Measurements from ENCODE around the gene CACNB4. TPM values are rescaled to one million over a fixed set of nuclear protein-coding genes. Genes with fewer than 3 reads are reported as not detected.

Gene CACNB4
- total and polyA plus RNA-seq, 9 of the 15 experiments (the other 6 are each of a cell fraction or from before 2014, with no cell fraction given): 0.01 to 0.20 (median 0.04) TPM; not detected in 1

DNA sequence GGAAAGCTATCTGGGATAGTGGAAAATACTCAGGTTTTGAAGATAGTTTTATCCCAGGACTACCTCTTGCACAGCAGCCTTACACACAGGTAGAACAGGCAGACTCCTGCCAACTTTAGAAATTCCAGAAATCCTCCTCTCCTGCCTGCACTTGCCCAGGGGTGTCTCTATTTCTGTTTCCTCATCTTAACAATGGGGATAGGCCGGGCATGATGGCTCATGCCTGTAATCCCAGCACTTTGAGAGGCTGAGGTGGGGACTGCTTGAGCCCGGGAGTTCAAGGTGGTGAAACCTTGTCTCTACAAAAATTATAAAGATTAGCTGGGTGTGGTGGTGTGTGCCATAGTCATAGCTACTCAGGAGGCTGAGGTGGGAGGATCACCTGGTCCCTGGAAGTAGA, 153.7 kb downstream of the CACNB4 start (continued):
- TF ChIP-seq CEBPG (CRISPR knock-in tag; IDR thresholded peaks at IDR 0.05): no peak
- TF ChIP-seq CEBPG (tag; conservative IDR thresholded peaks at IDR 0.05 in 1 of 2, IDR thresholded peaks at IDR 0.05 in 1 of 2): no peak
- TF ChIP-seq, protein P1, sequence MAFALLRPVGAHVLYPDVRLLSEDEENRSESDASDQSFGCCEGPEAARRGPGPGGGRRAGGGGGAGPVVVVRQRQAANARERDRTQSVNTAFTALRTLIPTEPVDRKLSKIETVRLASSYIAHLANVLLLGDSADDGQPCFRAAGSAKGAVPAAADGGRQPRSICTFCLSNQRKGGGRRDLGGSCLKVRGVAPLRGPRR (CRISPR knock-in tag; IDR thresholded peaks at IDR 0.05): no peak
- no peak for TF ChIP-seq MCM3 (IDR thresholded peaks at IDR 0.05)
- no peak for TF ChIP-seq U2AF2 (optimal IDR thresholded peaks at IDR 0.05; ENCODE audit: low read depth, low read length)
- TF ChIP-seq, protein P2, sequence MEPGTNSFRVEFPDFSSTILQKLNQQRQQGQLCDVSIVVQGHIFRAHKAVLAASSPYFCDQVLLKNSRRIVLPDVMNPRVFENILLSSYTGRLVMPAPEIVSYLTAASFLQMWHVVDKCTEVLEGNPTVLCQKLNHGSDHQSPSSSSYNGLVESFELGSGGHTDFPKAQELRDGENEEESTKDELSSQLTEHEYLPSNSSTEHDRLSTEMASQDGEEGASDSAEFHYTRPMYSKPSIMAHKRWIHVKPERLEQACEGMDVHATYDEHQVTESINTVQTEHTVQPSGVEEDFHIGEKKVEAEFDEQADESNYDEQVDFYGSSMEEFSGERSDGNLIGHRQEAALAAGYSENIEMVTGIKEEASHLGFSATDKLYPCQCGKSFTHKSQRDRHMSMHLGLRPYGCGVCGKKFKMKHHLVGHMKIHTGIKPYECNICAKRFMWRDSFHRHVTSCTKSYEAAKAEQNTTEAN (CRISPR knock-in tag; IDR thresholded peaks at IDR 0.05): no peak
- TF ChIP-seq, protein P3, sequence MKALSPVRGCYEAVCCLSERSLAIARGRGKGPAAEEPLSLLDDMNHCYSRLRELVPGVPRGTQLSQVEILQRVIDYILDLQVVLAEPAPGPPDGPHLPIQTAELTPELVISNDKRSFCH (CRISPR knock-in tag; IDR thresholded peaks at IDR 0.05): no peak
- TF ChIP-seq, protein P3 (tag; IDR thresholded peaks at IDR 0.05): no peak
- TF ChIP-seq, protein P4, sequence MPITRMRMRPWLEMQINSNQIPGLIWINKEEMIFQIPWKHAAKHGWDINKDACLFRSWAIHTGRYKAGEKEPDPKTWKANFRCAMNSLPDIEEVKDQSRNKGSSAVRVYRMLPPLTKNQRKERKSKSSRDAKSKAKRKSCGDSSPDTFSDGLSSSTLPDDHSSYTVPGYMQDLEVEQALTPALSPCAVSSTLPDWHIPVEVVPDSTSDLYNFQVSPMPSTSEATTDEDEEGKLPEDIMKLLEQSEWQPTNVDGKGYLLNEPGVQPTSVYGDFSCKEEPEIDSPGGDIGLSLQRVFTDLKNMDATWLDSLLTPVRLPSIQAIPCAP (CRISPR knock-in tag; IDR thresholded peaks at IDR 0.05; ENCODE audit: borderline replicate concordance): no peak
- TF ChIP-seq ZNF354B (CRISPR knock-in tag; IDR thresholded peaks at IDR 0.05): no peak

All from K562 (cell line).